Thymus (tissue), 11 donors: ENCODE measurements around the gene RMND5A. TPM values are rescaled to one million over a fixed set of nuclear protein-coding genes. Genes with fewer than 3 reads are reported as not detected.
A peak's percentile ranks its signal among the peaks of the same experiment; 100 is the strongest.
"Not testable (repeated sequence)": the region's sequence is repeated elsewhere in the genome, so short reads cannot be mapped to it uniquely, and the experiment has no call there.

Experiments
- DNase-seq, 9 donors: peaks; one replicate each; pipeline ENCODE4 v3.0.0-alpha.2; 2013; ENCODE audit warnings: low spot score in 9 of 9, low read depth in 6 of 9, missing footprints in 1 of 9
- H3K27ac ChIP-seq, 2 donors: one replicate each; pipeline ENCODE4 v1.5.1; 2013; ENCODE audit warnings: control low read depth in 1 of 2, low read depth in 1 of 2, low read length in 1 of 2, mild to moderate bottlenecking in 1 of 2, moderate library complexity in 1 of 2
- H3K27me3 ChIP-seq, 2 donors: one replicate each; pipeline ENCODE4 v1.5.1; 2013; ENCODE audit warnings: low read length in 1 of 2; ENCODE audit not compliant: control insufficient read depth in 2 of 2, insufficient read depth in 1 of 2
- H3K36me3 ChIP-seq, 2 donors: one replicate each; pipeline ENCODE4 v1.5.1; 2013; ENCODE audit warnings: low read length in 1 of 2, mild to moderate bottlenecking in 1 of 2, moderate library complexity in 1 of 2; ENCODE audit not compliant: control insufficient read depth in 2 of 2, insufficient read depth in 2 of 2
- H3K4me1 ChIP-seq, 2 donors: one replicate each; pipeline ENCODE4 v1.5.1; 2013; ENCODE audit warnings: low read length in 2 of 2; ENCODE audit not compliant: control insufficient read depth in 2 of 2, insufficient read depth in 2 of 2
- H3K4me3 ChIP-seq, 2 donors: one replicate each; pipeline ENCODE4 v1.5.1; 2013; ENCODE audit warnings: low read length in 2 of 2, control low read depth in 1 of 2, mild to moderate bottlenecking in 1 of 2
- H3K9me3 ChIP-seq, 2 donors: one replicate each; pipeline ENCODE4 v1.5.1; 2013; ENCODE audit warnings: low read length in 1 of 2, mild to moderate bottlenecking in 1 of 2; ENCODE audit not compliant: control insufficient read depth in 2 of 2, insufficient read depth in 1 of 2
- WGBS: extraction: QIAGEN DNeasy Blood & Tissue Kit; methylation state at CpG from one replicate; pipeline ENCODE4 v1.1.7; 2013; 5-methylcytosine and 5-hydroxymethylcytosine counted together
- polyA plus RNA-seq: library from polyadenylated mRNA; stranded (reverse); fragments of 200-250 nt; gene quantifications from one replicate; pipeline ENCODE4 v1.2.3, GENCODE V29; 2013
- total RNA-seq: library from RNA; stranded (reverse); fragments of 120-200 nt; gene quantifications from one replicate; pipeline ENCODE4 v1.2.4, GENCODE V29; 2013
- donor health status: healthy.

RMND5A gene
- total and polyA plus RNA-seq, 2 donors = 19.1 to 126 TPM

- 97% methylated on average over 4 of the region's 4 CpGs for WGBS
- H3K4me1 ChIP-seq = no peaks in the 10 kb centered on the region
- H3K27ac ChIP-seq = no peak overlapping the region
- H3K4me3 ChIP-seq = no peak overlapping the region
- H3K9me3 ChIP-seq = no peaks in the 10 kb centered on the region
- H3K27me3 ChIP-seq = no peaks in the 10 kb centered on the region
- H3K36me3 ChIP-seq = no peaks in the 10 kb centered on the region
- DNase-seq = no peak
Observed at GRCh38 chr2:86704459-86704971, 15.6 kb upstream of the RMND5A start.

GRCh38 chr2:86706220-86706619 lies 13.9 kb upstream of the RMND5A start:
- no peaks in the 10 kb centered on the region for H3K27me3 ChIP-seq
- no peaks in the 10 kb centered on the region for H3K4me1 ChIP-seq
- H3K9me3 ChIP-seq = no peaks in the 10 kb centered on the region
- no peaks in the 10 kb centered on the region for H3K36me3 ChIP-seq
- no peak for DNase-seq
- WGBS = 94% methylated on average over 6 of the region's 6 CpGs
- no peak overlapping the region for H3K27ac ChIP-seq
- H3K4me3 ChIP-seq = no peak overlapping the region

- Histone ChIP-seq H3K27me3 (no peaks in the 10 kb centered on the region), H3K4me3 (no peak overlapping the region)
- 99% methylated on average over 2 of the region's 2 CpGs for WGBS
Observed at GRCh38 chr2:86706935-86707334, 13.2 kb upstream of the RMND5A start.

GRCh38 chr2:86708126-86708525 lies 12.0 kb upstream of the RMND5A start:
- DNase-seq, H3K9me3 ChIP-seq, H3K36me3 ChIP-seq, H3K4me3 ChIP-seq, H3K27me3 ChIP-seq, H3K4me1 ChIP-seq, H3K27ac ChIP-seq: not testable (repeated sequence)
- WGBS = 95% methylated on average over 4 of the region's 4 CpGs

More at GRCh38 chr2:86706935-86707334, 13.2 kb upstream of the RMND5A start:
- Histone ChIP-seq H3K9me3 (no peaks in the 10 kb centered on the region), H3K27ac (no peak overlapping the region), H3K4me1 (no peaks in the 10 kb centered on the region), H3K36me3 (no peaks in the 10 kb centered on the region)
- no peak for DNase-seq

- DNase-seq, H3K36me3 ChIP-seq, H3K27me3 ChIP-seq, H3K27ac ChIP-seq, H3K4me3 ChIP-seq, H3K9me3 ChIP-seq, H3K4me1 ChIP-seq: not testable (repeated sequence)
- 95% methylated on average over 1 of the region's 3 CpGs for WGBS
Observed at GRCh38 chr2:86714579-86715173, 5.4 kb upstream of the RMND5A start.

GRCh38 chr2:86719263-86719636 lies 841 bp upstream of the RMND5A start:
- not testable (repeated sequence) for H3K4me1 ChIP-seq, DNase-seq, H3K36me3 ChIP-seq, H3K9me3 ChIP-seq, H3K27me3 ChIP-seq
- Histone ChIP-seq H3K4me3 (peak overlapping the region; percentile 56 to 60), H3K27ac (peak overlapping the region in 1 of 2 donors; percentile 88)
- WGBS = no CpG with 5 or more reads among the region's 30 CpGs

- DNase-seq = peak in 7 of 9 donors; percentile 18 to 70 (median 28)
- under 1% methylated on average over 70 of the region's 85 CpGs for WGBS
- H3K36me3 ChIP-seq, H3K4me1 ChIP-seq, H3K27me3 ChIP-seq, H3K9me3 ChIP-seq: not testable (repeated sequence)
- Histone ChIP-seq H3K27ac (peak overlapping the region; percentile 90 to 94), H3K4me3 (peak overlapping the region; percentile 56 to 65)
Observed at GRCh38 chr2:86720540-86721320, 639 bp downstream of the RMND5A start.

GRCh38 chr2:86725706-86726105 lies 5.6 kb downstream of the RMND5A start:
- H3K27me3 ChIP-seq, H3K9me3 ChIP-seq, H3K4me1 ChIP-seq, H3K27ac ChIP-seq, H3K4me3 ChIP-seq, H3K36me3 ChIP-seq, DNase-seq: not testable (repeated sequence)
- WGBS = no CpG with 5 or more reads among the region's 2 CpGs

- H3K4me1 ChIP-seq, H3K9me3 ChIP-seq, H3K27ac ChIP-seq, H3K36me3 ChIP-seq, H3K27me3 ChIP-seq, H3K4me3 ChIP-seq, DNase-seq: not testable (repeated sequence)
- 95% methylated on average over 2 of the region's 6 CpGs for WGBS
Observed at GRCh38 chr2:86732040-86732525, 12.0 kb downstream of the RMND5A start.
